HCT116 (cell line): ENCODE results near the gene SLC30A9. TPM values are rescaled to one million over a fixed set of nuclear protein-coding genes. Genes with fewer than 3 reads are reported as not detected.

Experiments
- ATAC-seq: fragments of 200-7000 bp; cut with Tn5 transposase; 2 replicates; pipeline ENCODE4 v1.9.1; 2020; ENCODE audit warnings: mild to moderate bottlenecking, moderate library complexity
- BruUV-seq: library from RNA; stranded (reverse); fragments of 400-500 nt; replicated peaks from 2 replicates; lab custom pipeline; 2021; lab: Mats Ljungman, UMichigan
- CTCF ChIA-PET: fragments of 300-600 bp; sonication (Branson Sonifier 250); formaldehyde crosslinking; loops from one replicate; lab custom pipeline; 2021; ENCODE audit warnings: antibody characterized with exemption; lab: Charles Lee
- POLR2A ChIA-PET: fragments of 300-600, 350-600 bp; sonication (Branson Sonifier 250); formaldehyde crosslinking; loops from one replicate; lab custom pipeline; 2021; ENCODE audit warnings: antibody characterized with exemption; lab: Charles Lee
- RAD21 ChIA-PET, 2 experiments: fragments of 300-600 bp; sonication (Branson Sonifier 250); formaldehyde crosslinking; loops; one replicate each; lab custom pipeline; 2023; ENCODE audit warnings: low total read pairs in 2 of 2; ENCODE audit not compliant: uncharacterized antibody in 2 of 2, unreplicated experiment in 2 of 2, low non-redundant PET in 1 of 2; lab: Charles Lee
- DNase-seq: peaks from one replicate; pipeline ENCODE4 v3.0.0-alpha.2; 2010; ENCODE audit warnings: low read depth, low spot score
- H2AFZ ChIP-seq: fragments of 200-600 bp; shearing (Covaris generic), sonication (generic); 2 replicates; pipeline ENCODE4 v1.6.1; 2017; ENCODE audit warnings: low read depth, mixed run types, mixed read lengths, antibody characterized with exemption, low read length; ENCODE audit not compliant: poor library complexity, severe bottlenecking
- H3K27ac ChIP-seq: 2 replicates; pipeline ENCODE4 v1.5.1; 2012; ENCODE audit warnings: low read depth, low read length
- H3K27me3 ChIP-seq: fragments of 200-600 bp; sonication (generic); 2 replicates; pipeline ENCODE4 v1.6.1; 2016; ENCODE audit warnings: mixed run types, low read length, mixed read lengths; ENCODE audit not compliant: insufficient read depth
- H3K36me3 ChIP-seq, 2 experiments: fragments of 200-500 bp in 1 of 2; fragments of 200-600 bp in 1 of 2; sonication (Bioruptor generic) in 1 of 2; sonication (generic) in 1 of 2; 2 replicates each; pipeline versions ENCODE4 v1.5.1 to v1.6.1; 2014 to 2016; ENCODE audit warnings: low read length in 2 of 2, inconsistent platforms in 1 of 2, mixed read lengths in 1 of 2, mixed run types in 1 of 2; ENCODE audit not compliant: insufficient read depth in 2 of 2, control insufficient read depth in 1 of 2
- H3K4me1 ChIP-seq, 2 experiments: fragments of 200-600 bp in 1 of 2; sonication (generic) in 1 of 2; 2 replicates each; pipeline versions ENCODE4 v1.5.1 to v1.6.1; 2012 to 2017; ENCODE audit warnings: low read length in 2 of 2, inconsistent platforms in 1 of 2, mild to moderate bottlenecking in 1 of 2, mixed read lengths in 1 of 2, mixed run types in 1 of 2, moderate library complexity in 1 of 2; ENCODE audit not compliant: insufficient read depth in 2 of 2, control insufficient read depth in 1 of 2
- H3K4me2 ChIP-seq: fragments of 200-600 bp; sonication (generic); 2 replicates; pipeline ENCODE4 v1.6.1; 2017; ENCODE audit warnings: mixed run types, low read length, mixed read lengths
- H3K4me3 ChIP-seq, 2 experiments: fragments of 200-600 bp in 1 of 2; sonication (generic) in 1 of 2; replicated peaks in 1 of 2; 2 replicates each; pipeline ENCODE4 v1.5.1; 2011 to 2016; ENCODE audit warnings: low read length in 2 of 2, control low read depth in 1 of 2, low read depth in 1 of 2, mild to moderate bottlenecking in 1 of 2, mixed read lengths in 1 of 2, mixed run types in 1 of 2
- H3K79me2 ChIP-seq: fragments of 200-600 bp; sonication (generic); 2 replicates; pipeline ENCODE4 v1.6.1; 2017; ENCODE audit warnings: mild to moderate bottlenecking, mixed run types, low read length, moderate library complexity, mixed read lengths; ENCODE audit not compliant: insufficient read depth
- H3K9ac ChIP-seq: fragments of 200-600 bp; sonication (generic); 2 replicates; pipeline ENCODE4 v1.6.1; 2016; ENCODE audit warnings: low read length, mixed read lengths
- H3K9me2 ChIP-seq: fragments of 200-600 bp; sonication (generic), shearing (Covaris generic); 2 replicates; pipeline ENCODE4 v1.6.1; 2017; ENCODE audit warnings: mixed run types, mild to moderate bottlenecking, moderate library complexity; ENCODE audit not compliant: insufficient read depth
- H3K9me3 ChIP-seq, 2 experiments: fragments of 200-500 bp in 1 of 2; fragments of 200-600 bp in 1 of 2; sonication (Bioruptor generic) in 1 of 2; sonication (generic) in 1 of 2; 2 replicates each; pipeline ENCODE4 v1.6.1; 2014 to 2017; ENCODE audit warnings: low read length in 2 of 2, mixed read lengths in 2 of 2, inconsistent platforms in 1 of 2, low read depth in 1 of 2, mild to moderate bottlenecking in 1 of 2, mixed run types in 1 of 2, moderate library complexity in 1 of 2; ENCODE audit not compliant: control insufficient read depth in 1 of 2, insufficient read depth in 1 of 2
- H4K20me1 ChIP-seq: fragments of 200-600 bp; sonication (generic), shearing (Covaris generic); 2 replicates; pipeline ENCODE4 v1.6.1; 2017; ENCODE audit warnings: mixed run types, mild to moderate bottlenecking, moderate library complexity; ENCODE audit not compliant: insufficient read depth
- CBX3 ChIP-seq: IDR thresholded peaks from 2 replicates; pipeline ENCODE4 v1.6.1; 2012; ENCODE audit warnings: low read depth
- CEBPB ChIP-seq: IDR thresholded peaks from 2 replicates; pipeline ENCODE4 v1.6.1; 2012; ENCODE audit warnings: low read depth
- EGR1 ChIP-seq: IDR thresholded peaks from 2 replicates; pipeline ENCODE4 v1.6.1; 2012; ENCODE audit warnings: low read depth
- ELF1 ChIP-seq: IDR thresholded peaks from 2 replicates; pipeline ENCODE4 v1.6.1; 2012; ENCODE audit warnings: low read depth, borderline replicate concordance
- EZH2 ChIP-seq: fragments of 200-600 bp; sonication (generic); IDR thresholded peaks from 2 replicates; pipeline ENCODE4 v1.6.1; 2017; ENCODE audit warnings: antibody characterized with exemption, mixed run types
- EZH2phosphoT487 ChIP-seq: fragments of 200-600 bp; IDR thresholded peaks from 2 replicates; pipeline ENCODE4 v1.6.1; 2018; ENCODE audit warnings: antibody characterized with exemption, borderline replicate concordance
- FOSL1 ChIP-seq: IDR thresholded peaks from 2 replicates; pipeline ENCODE4 v1.6.1; 2012; ENCODE audit warnings: low read depth
- JUND ChIP-seq: IDR thresholded peaks from 2 replicates; pipeline ENCODE4 v1.6.1; 2012
- MAX ChIP-seq: IDR thresholded peaks from 2 replicates; pipeline ENCODE4 v1.6.1; 2012
- POLR2A ChIP-seq: IDR thresholded peaks from 2 replicates; pipeline ENCODE4 v1.7.0; 2011; ENCODE audit warnings: borderline replicate concordance; ENCODE audit not compliant: insufficient read depth, insufficient read length; ENCODE audit errors: extremely low read depth
- RAD21 ChIP-seq: IDR thresholded peaks from 2 replicates; pipeline ENCODE4 v1.6.1; 2012; ENCODE audit warnings: low read depth, mild to moderate bottlenecking
- SP1 ChIP-seq: IDR thresholded peaks from 2 replicates; pipeline ENCODE4 v1.6.1; 2012; ENCODE audit warnings: low read depth
- SRF ChIP-seq: IDR thresholded peaks from 2 replicates; pipeline ENCODE4 v1.6.1; 2012; ENCODE audit warnings: low read depth
- TCF7L2 ChIP-seq: IDR thresholded peaks from 2 replicates; pipeline ENCODE4 v1.7.0; 2011; ENCODE audit warnings: borderline replicate concordance, inconsistent platforms; ENCODE audit not compliant: insufficient read depth, insufficient read length; ENCODE audit errors: extremely low read depth
- YY1 ChIP-seq: IDR thresholded peaks from 2 replicates; pipeline ENCODE4 v1.6.1; 2011; ENCODE audit warnings: low read length, low read depth, moderate library complexity, mild to moderate bottlenecking; ENCODE audit not compliant: insufficient replicate concordance; ENCODE audit errors: extremely low read depth
- ZBTB33 ChIP-seq: IDR thresholded peaks from 2 replicates; pipeline ENCODE4 v1.6.1; 2011; ENCODE audit warnings: mild to moderate bottlenecking, low read length, moderate library complexity; ENCODE audit not compliant: insufficient replicate concordance; ENCODE audit errors: extremely low read depth
- ZFX ChIP-seq: fragments of 450-650 bp; IDR thresholded peaks from 2 replicates; pipeline ENCODE4 v1.6.1; 2017
- intact Hi-C: fragments of 100-400 bp; cut with micrococcal nuclease; formaldehyde crosslinking; loops from 2 replicates; pipeline ENCODE4 v1.10.0; 2022
- total RNA-seq: library from RNA; stranded (reverse); gene quantifications from one replicate; pipeline ENCODE4 v1.2.1, GENCODE V29; 2021; ENCODE audit not compliant: unreplicated experiment
- TF ChIP-seq, protein P1 (sequence below): IDR thresholded peaks from 2 replicates; pipeline ENCODE4 v1.6.1; 2012
- TF ChIP-seq, protein P2 (sequence below), 3 experiments: fragments of 200-600 bp in 1 of 3; sonication (generic) in 1 of 3; IDR thresholded peaks in 2 of 3; conservative IDR thresholded peaks in 1 of 3; 2 replicates each; pipeline ENCODE4 v1.5.1; 2012 to 2017; ENCODE audit warnings: low read depth in 2 of 3, low read length in 2 of 3, antibody characterized with exemption in 1 of 3, borderline replicate concordance in 1 of 3, control low read depth in 1 of 3, mild to moderate bottlenecking in 1 of 3, mixed read lengths in 1 of 3, mixed run types in 1 of 3, moderate library complexity in 1 of 3; ENCODE audit not compliant: insufficient read depth in 1 of 3
- TF ChIP-seq, protein P3 (sequence below): IDR thresholded peaks from 2 replicates; pipeline ENCODE4 v1.6.1; 2012; ENCODE audit warnings: low read depth

SLC30A9 gene
- total RNA-seq, 1 experiment from 2014 or later: 67.4 TPM

- TF ChIP-seq EGR1: no peak
- TF ChIP-seq EZH2: no peak
- TF ChIP-seq YY1: no peak
- TF ChIP-seq FOSL1: no peak
- TF ChIP-seq SP1: no peak
- TF ChIP-seq CEBPB: no peak
- no peak for TF ChIP-seq JUND
- no peak for TF ChIP-seq POLR2A
- TF ChIP-seq RAD21: no peak
- TF ChIP-seq, protein P1, sequence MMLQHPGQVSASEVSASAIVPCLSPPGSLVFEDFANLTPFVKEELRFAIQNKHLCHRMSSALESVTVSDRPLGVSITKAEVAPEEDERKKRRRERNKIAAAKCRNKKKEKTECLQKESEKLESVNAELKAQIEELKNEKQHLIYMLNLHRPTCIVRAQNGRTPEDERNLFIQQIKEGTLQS: no peak
- no peak for TF ChIP-seq EZH2phosphoT487
- no peak for TF ChIP-seq MAX
- no peak for TF ChIP-seq ZBTB33
- TF ChIP-seq, protein P2, sequence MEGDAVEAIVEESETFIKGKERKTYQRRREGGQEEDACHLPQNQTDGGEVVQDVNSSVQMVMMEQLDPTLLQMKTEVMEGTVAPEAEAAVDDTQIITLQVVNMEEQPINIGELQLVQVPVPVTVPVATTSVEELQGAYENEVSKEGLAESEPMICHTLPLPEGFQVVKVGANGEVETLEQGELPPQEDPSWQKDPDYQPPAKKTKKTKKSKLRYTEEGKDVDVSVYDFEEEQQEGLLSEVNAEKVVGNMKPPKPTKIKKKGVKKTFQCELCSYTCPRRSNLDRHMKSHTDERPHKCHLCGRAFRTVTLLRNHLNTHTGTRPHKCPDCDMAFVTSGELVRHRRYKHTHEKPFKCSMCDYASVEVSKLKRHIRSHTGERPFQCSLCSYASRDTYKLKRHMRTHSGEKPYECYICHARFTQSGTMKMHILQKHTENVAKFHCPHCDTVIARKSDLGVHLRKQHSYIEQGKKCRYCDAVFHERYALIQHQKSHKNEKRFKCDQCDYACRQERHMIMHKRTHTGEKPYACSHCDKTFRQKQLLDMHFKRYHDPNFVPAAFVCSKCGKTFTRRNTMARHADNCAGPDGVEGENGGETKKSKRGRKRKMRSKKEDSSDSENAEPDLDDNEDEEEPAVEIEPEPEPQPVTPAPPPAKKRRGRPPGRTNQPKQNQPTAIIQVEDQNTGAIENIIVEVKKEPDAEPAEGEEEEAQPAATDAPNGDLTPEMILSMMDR (IDR thresholded peaks at IDR 0.05 in 2 of 3, conservative IDR thresholded peaks at IDR 0.05 in 1 of 3; ENCODE audit: borderline replicate concordance in 1 of 3, insufficient read depth in 1 of 3, low read depth in 2 of 3, low read length in 2 of 3): no peak
- TF ChIP-seq TCF7L2: no peak
- TF ChIP-seq, protein P3, sequence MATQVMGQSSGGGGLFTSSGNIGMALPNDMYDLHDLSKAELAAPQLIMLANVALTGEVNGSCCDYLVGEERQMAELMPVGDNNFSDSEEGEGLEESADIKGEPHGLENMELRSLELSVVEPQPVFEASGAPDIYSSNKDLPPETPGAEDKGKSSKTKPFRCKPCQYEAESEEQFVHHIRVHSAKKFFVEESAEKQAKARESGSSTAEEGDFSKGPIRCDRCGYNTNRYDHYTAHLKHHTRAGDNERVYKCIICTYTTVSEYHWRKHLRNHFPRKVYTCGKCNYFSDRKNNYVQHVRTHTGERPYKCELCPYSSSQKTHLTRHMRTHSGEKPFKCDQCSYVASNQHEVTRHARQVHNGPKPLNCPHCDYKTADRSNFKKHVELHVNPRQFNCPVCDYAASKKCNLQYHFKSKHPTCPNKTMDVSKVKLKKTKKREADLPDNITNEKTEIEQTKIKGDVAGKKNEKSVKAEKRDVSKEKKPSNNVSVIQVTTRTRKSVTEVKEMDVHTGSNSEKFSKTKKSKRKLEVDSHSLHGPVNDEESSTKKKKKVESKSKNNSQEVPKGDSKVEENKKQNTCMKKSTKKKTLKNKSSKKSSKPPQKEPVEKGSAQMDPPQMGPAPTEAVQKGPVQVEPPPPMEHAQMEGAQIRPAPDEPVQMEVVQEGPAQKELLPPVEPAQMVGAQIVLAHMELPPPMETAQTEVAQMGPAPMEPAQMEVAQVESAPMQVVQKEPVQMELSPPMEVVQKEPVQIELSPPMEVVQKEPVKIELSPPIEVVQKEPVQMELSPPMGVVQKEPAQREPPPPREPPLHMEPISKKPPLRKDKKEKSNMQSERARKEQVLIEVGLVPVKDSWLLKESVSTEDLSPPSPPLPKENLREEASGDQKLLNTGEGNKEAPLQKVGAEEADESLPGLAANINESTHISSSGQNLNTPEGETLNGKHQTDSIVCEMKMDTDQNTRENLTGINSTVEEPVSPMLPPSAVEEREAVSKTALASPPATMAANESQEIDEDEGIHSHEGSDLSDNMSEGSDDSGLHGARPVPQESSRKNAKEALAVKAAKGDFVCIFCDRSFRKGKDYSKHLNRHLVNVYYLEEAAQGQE: no peak
- TF ChIP-seq CBX3: no peak
- no peak for TF ChIP-seq ELF1
- TF ChIP-seq ZFX: no peak
- TF ChIP-seq SRF: no peak
- ChIA-PET RAD21 (no interaction called here), CTCF (no interaction called here), POLR2A (no interaction called here)
- ATAC-seq (no peak), DNase-seq (no peak)
- H3K27ac ChIP-seq: no peak overlapping the region
- no peak overlapping the region for H2AFZ ChIP-seq
- no peaks in the 10 kb centered on the region for H3K9me2 ChIP-seq
- no peaks in the 10 kb centered on the region for H3K27me3 ChIP-seq
- no peaks in the 10 kb centered on the region for H3K79me2 ChIP-seq
- BruUV-seq: no TSS peak
- H3K4me3 ChIP-seq: no peak overlapping the region
- H3K36me3 ChIP-seq: no peaks in the 10 kb centered on the region; a peak in 1 of 4 replicates
- H3K4me2 ChIP-seq: no peak overlapping the region
- H3K4me1 ChIP-seq: no peaks in the 10 kb centered on the region
- H3K9ac ChIP-seq: no peak overlapping the region
- no peaks in the 10 kb centered on the region for H4K20me1 ChIP-seq
- H3K9me3 ChIP-seq: no peaks in the 10 kb centered on the region
- intact Hi-C loops: no loop called here
Measured at GRCh38 chr4:41964401-41964800, 25.9 kb upstream of the SLC30A9 start.
